NB4 (cell line): ENCODE data around the gene KRT3.

Experiments
- MAX ChIP-seq: IDR thresholded peaks from 2 replicates; pipeline ENCODE4 v1.6.1; 2011; ENCODE audit warnings: low read depth, low read length
- POLR2A ChIP-seq: IDR thresholded peaks from 2 replicates; pipeline ENCODE4 v1.6.1; 2011; ENCODE audit warnings: mild to moderate bottlenecking; ENCODE audit not compliant: insufficient read length; ENCODE audit errors: extremely low read depth
- TF ChIP-seq, protein P1 (sequence below): IDR thresholded peaks from one replicate; pipeline ENCODE4 v1.5.1; 2012; ENCODE audit warnings: low read depth, low read length

DNA sequence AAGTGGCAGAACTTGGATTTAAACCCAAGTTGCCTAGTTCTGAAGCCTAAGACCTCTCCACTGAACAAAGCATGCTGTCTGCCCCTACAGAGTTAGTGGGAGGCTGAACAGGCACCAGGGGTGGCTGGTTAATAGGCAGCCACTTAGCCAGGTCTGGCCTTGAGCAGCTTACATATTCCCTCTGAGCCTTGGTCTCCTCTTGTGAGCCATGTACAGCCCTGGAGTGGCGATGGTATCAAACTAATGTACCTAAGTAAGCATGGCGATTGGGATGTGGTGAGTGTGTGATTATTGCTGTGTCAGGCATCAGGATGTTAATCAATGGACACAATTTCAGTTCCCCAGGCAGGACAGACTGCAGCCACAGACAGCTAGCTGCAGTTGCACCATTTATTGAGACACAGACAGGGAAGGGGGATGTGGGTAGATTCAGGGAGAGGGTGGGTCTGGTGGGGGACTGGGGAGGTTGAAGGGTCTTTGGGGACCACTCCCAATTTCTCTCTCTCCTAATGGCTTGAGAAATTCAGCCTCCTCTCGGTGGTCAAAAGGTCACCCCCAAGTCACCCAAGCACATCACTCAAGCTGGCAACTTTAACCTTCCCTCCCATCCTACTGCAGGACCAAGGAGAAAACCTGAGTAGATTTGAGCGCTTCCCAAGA, 25.3 kb upstream of the KRT3 start:
- TF ChIP-seq, protein P1, sequence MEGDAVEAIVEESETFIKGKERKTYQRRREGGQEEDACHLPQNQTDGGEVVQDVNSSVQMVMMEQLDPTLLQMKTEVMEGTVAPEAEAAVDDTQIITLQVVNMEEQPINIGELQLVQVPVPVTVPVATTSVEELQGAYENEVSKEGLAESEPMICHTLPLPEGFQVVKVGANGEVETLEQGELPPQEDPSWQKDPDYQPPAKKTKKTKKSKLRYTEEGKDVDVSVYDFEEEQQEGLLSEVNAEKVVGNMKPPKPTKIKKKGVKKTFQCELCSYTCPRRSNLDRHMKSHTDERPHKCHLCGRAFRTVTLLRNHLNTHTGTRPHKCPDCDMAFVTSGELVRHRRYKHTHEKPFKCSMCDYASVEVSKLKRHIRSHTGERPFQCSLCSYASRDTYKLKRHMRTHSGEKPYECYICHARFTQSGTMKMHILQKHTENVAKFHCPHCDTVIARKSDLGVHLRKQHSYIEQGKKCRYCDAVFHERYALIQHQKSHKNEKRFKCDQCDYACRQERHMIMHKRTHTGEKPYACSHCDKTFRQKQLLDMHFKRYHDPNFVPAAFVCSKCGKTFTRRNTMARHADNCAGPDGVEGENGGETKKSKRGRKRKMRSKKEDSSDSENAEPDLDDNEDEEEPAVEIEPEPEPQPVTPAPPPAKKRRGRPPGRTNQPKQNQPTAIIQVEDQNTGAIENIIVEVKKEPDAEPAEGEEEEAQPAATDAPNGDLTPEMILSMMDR: no peak
- no peak for TF ChIP-seq MAX
- TF ChIP-seq POLR2A: no peak
